H9 (cell line): Measurements from ENCODE around the gene PITPNB. TPM values are rescaled to one million over a fixed set of nuclear protein-coding genes. Genes with fewer than 3 reads are reported as not detected.

Experiments used
- DNase-seq: peaks from one replicate; pipeline ENCODE4 v3.0.0-alpha.2; 2017
- H2AFZ ChIP-seq: one replicate; pipeline ENCODE4 v1.6.1; 2013; ENCODE audit warnings: mild to moderate bottlenecking, low read length, control low read depth, moderate library complexity
- H2AK5ac ChIP-seq: 2 replicates; pipeline ENCODE4 v1.6.1; 2013; ENCODE audit warnings: low read length, control low read depth, mixed read lengths; ENCODE audit not compliant: insufficient read length
- H2BK120ac ChIP-seq: one replicate; pipeline ENCODE4 v1.6.1; 2013; ENCODE audit warnings: low read depth, mild to moderate bottlenecking, low read length, control low read depth, inconsistent platforms; ENCODE audit not compliant: poor library complexity, severe bottlenecking
- H2BK12ac ChIP-seq: 2 replicates; pipeline ENCODE4 v1.6.1; 2013; ENCODE audit warnings: low read length, control low read depth, mixed read lengths, low read depth; ENCODE audit not compliant: insufficient read length
- H2BK15ac ChIP-seq: 2 replicates; pipeline ENCODE4 v1.6.1; 2013; ENCODE audit warnings: low read depth, low read length, control low read depth
- H2BK20ac ChIP-seq: one replicate; pipeline ENCODE4 v1.6.1; 2013; ENCODE audit warnings: low read depth, mild to moderate bottlenecking, low read length, control low read depth, inconsistent platforms; ENCODE audit not compliant: poor library complexity, severe bottlenecking
- H2BK5ac ChIP-seq: 2 replicates; pipeline ENCODE4 v1.6.1; 2013; ENCODE audit warnings: low read length, control low read depth, mixed read lengths; ENCODE audit not compliant: insufficient read length
- H3K14ac ChIP-seq: 2 replicates; pipeline ENCODE4 v1.6.1; 2013; ENCODE audit warnings: low read length, control low read depth; ENCODE audit not compliant: insufficient read depth
- H3K18ac ChIP-seq: 2 replicates; pipeline ENCODE4 v1.6.1; 2013; ENCODE audit warnings: low read depth, mild to moderate bottlenecking, mixed read lengths, low read length, control low read depth; ENCODE audit not compliant: insufficient read length
- H3K23ac ChIP-seq: 2 replicates; pipeline ENCODE4 v1.6.1; 2013; ENCODE audit warnings: low read length, control low read depth, mixed read lengths, low read depth; ENCODE audit not compliant: insufficient read length
- H3K23me2 ChIP-seq: 2 replicates; pipeline ENCODE4 v1.6.1; 2013; ENCODE audit warnings: low read depth, mild to moderate bottlenecking, mixed read lengths, low read length, control low read depth; ENCODE audit not compliant: insufficient read length, poor library complexity, severe bottlenecking
- H3K27ac ChIP-seq: 2 replicates; pipeline ENCODE4 v1.5.1; 2013; ENCODE audit warnings: low read length, control low read depth, mixed read lengths, low read depth; ENCODE audit not compliant: insufficient read length
- H3K27me3 ChIP-seq: 2 replicates; pipeline ENCODE4 v1.6.1; 2013; ENCODE audit warnings: low read length, control low read depth, inconsistent platforms; ENCODE audit not compliant: insufficient read depth
- H3K4ac ChIP-seq: 2 replicates; pipeline ENCODE4 v1.6.1; 2013; ENCODE audit warnings: low read depth, mild to moderate bottlenecking, control low read depth, inconsistent platforms, low read length, moderate library complexity
- H3K4me1 ChIP-seq: 2 replicates; pipeline ENCODE4 v1.6.1; 2013; ENCODE audit warnings: low read length, control low read depth, inconsistent platforms; ENCODE audit not compliant: insufficient read depth
- H3K4me2 ChIP-seq: 2 replicates; pipeline ENCODE4 v1.6.1; 2013; ENCODE audit warnings: low read length, control low read depth, mixed read lengths; ENCODE audit not compliant: insufficient read length, insufficient read depth
- H3K56ac ChIP-seq: 2 replicates; pipeline ENCODE4 v1.6.1; 2013; ENCODE audit warnings: low read depth, mild to moderate bottlenecking, mixed read lengths, low read length, control low read depth; ENCODE audit not compliant: insufficient read length
- H3K79me1 ChIP-seq: 2 replicates; pipeline ENCODE4 v1.6.1; 2013; ENCODE audit warnings: low read depth, mild to moderate bottlenecking, moderate library complexity, low read length, control low read depth, inconsistent platforms; ENCODE audit not compliant: insufficient read depth, poor library complexity, severe bottlenecking
- H3K79me2 ChIP-seq: 2 replicates; pipeline ENCODE4 v1.6.1; 2013; ENCODE audit warnings: low read length, control low read depth, inconsistent platforms; ENCODE audit not compliant: insufficient read depth
- H3K9ac ChIP-seq: 2 replicates; pipeline ENCODE4 v1.6.1; 2013; ENCODE audit warnings: low read length, control low read depth, mixed read lengths; ENCODE audit not compliant: insufficient read length; ENCODE audit errors: extremely low read depth
- H3K9me3 ChIP-seq: one replicate; pipeline ENCODE4 v1.6.1; 2013; ENCODE audit warnings: low read depth, low read length, inconsistent platforms; ENCODE audit not compliant: control insufficient read depth
- H3T11ph ChIP-seq: one replicate; pipeline ENCODE4 v1.6.1; 2013; ENCODE audit warnings: mild to moderate bottlenecking, low read length, control low read depth, inconsistent platforms
- H4K20me1 ChIP-seq: one replicate; pipeline ENCODE4 v1.6.1; 2013; ENCODE audit not compliant: control insufficient read depth, insufficient read length, insufficient read depth
- H4K5ac ChIP-seq: 2 replicates; pipeline ENCODE4 v1.6.1; 2013; ENCODE audit warnings: low read depth, mild to moderate bottlenecking, mixed read lengths, low read length, control low read depth; ENCODE audit not compliant: insufficient read length
- H4K8ac ChIP-seq: replicated peaks from 2 replicates; pipeline ENCODE4 v1.6.1; 2013; ENCODE audit warnings: low read length, control low read depth, mixed read lengths, low read depth; ENCODE audit not compliant: insufficient read length
- H4K91ac ChIP-seq: 2 replicates; pipeline ENCODE4 v1.6.1; 2013; ENCODE audit warnings: low read depth, mild to moderate bottlenecking, moderate library complexity, mixed read lengths, low read length, control low read depth; ENCODE audit not compliant: insufficient read length
- H3K27ac Mint-ChIP-seq, 3 experiments: 2 replicates in 2 of 3; 3 replicates in 1 of 3; pipeline ENCODE4 v1.8.0; 2020 to 2021; ENCODE audit warnings: mixed read lengths in 3 of 3, mild to moderate bottlenecking in 1 of 3, moderate library complexity in 1 of 3
- H3K27me3 Mint-ChIP-seq: 2 replicates; pipeline ENCODE4 v1.8.0; 2021; ENCODE audit warnings: low read depth, mild to moderate bottlenecking, moderate library complexity, mixed read lengths
- H3K36me3 Mint-ChIP-seq, 3 experiments: 2 replicates in 2 of 3; 3 replicates in 1 of 3; pipeline ENCODE4 v1.8.0; 2020 to 2021; ENCODE audit warnings: low read depth in 3 of 3, mixed read lengths in 3 of 3; ENCODE audit not compliant: insufficient read depth in 1 of 3
- H3K4me1 Mint-ChIP-seq, 2 experiments: 2 replicates each; pipeline ENCODE4 v1.8.0; 2020; ENCODE audit warnings: mixed read lengths in 2 of 2
- H3K4me3 Mint-ChIP-seq, 2 experiments: 2 replicates in 1 of 2; 3 replicates in 1 of 2; pipeline ENCODE4 v1.8.0; 2020 to 2021; ENCODE audit warnings: mild to moderate bottlenecking in 2 of 2, mixed read lengths in 2 of 2, moderate library complexity in 1 of 2
- H3K9me3 Mint-ChIP-seq, 2 experiments: 2 replicates in 1 of 2; 3 replicates in 1 of 2; pipeline ENCODE4 v1.8.0; 2020; ENCODE audit warnings: mild to moderate bottlenecking in 2 of 2, mixed read lengths in 2 of 2, moderate library complexity in 1 of 2
- CTCF ChIP-seq: fragments of 200-600 bp; sonication (generic); conservative IDR thresholded peaks from 3 replicates; pipeline ENCODE4 v1.8.0; 2021; ENCODE audit warnings: antibody characterized with exemption, mild to moderate bottlenecking
- WGBS: extraction: QIAGEN DNeasy Blood & Tissue Kit; methylation state at CpG from one replicate; pipeline ENCODE4 v1.1.7; 2013; ENCODE audit warnings: missing lambda C conversion rate, low lambda C conversion rate, mixed read lengths; ENCODE audit not compliant: insufficient read length; ENCODE audit errors: extremely low coverage; 5-methylcytosine and 5-hydroxymethylcytosine counted together
- total RNA-seq: library from RNA; stranded (reverse); gene quantifications from 2 replicates; pipeline ENCODE4 v1.2.1, GENCODE V29; 2021

Gene PITPNB
- total RNA-seq, 1 experiment from 2014 or later: 106 TPM

GRCh38 chr22:27875951-27876350 is 43.1 kb downstream of the PITPNB start:
- peaks cover 3% of the 10 kb centered on the region for H3K79me1 ChIP-seq
- no peak overlapping the region for H4K8ac ChIP-seq
- no peak for DNase-seq
- WGBS: no CpG with 5 or more reads among the region's 2 CpGs
- H2BK15ac ChIP-seq: no peak overlapping the region
- H3K23me2 ChIP-seq: no peaks in the 10 kb centered on the region
- no peak overlapping the region for H3K4me3 Mint-ChIP-seq
- H2BK120ac ChIP-seq: no peak overlapping the region
- no peak overlapping the region for H3K18ac ChIP-seq
- H3K9me3 ChIP-seq: no peaks in the 10 kb centered on the region
- H3K14ac ChIP-seq: no peak overlapping the region
- H3K56ac ChIP-seq: no peak overlapping the region
- peak overlapping the region in 1 of 3 experiments; percentile 38; a peak in 1 of 7 replicates for H3K27ac Mint-ChIP-seq
- H2BK12ac ChIP-seq: no peak overlapping the region
- no peaks in the 10 kb centered on the region for H4K20me1 ChIP-seq
- no peak overlapping the region for H3T11ph ChIP-seq
- H3K9ac ChIP-seq: no peak overlapping the region
- H3K27me3 ChIP-seq: no peaks in the 10 kb centered on the region
- H3K4me1 Mint-ChIP-seq: peaks cover 15 to 30% of the 10 kb centered on the region in 2 experiments
- H3K27ac ChIP-seq: no peak overlapping the region
- H3K23ac ChIP-seq: no peak overlapping the region
- H3K27me3 Mint-ChIP-seq: no peaks in the 10 kb centered on the region
- H2BK5ac ChIP-seq: no peak overlapping the region
- no peak overlapping the region for H2BK20ac ChIP-seq
- H3K9me3 Mint-ChIP-seq: no peaks in the 10 kb centered on the region
- peaks cover 11 to 24% (median 16%) of the 10 kb centered on the region in 3 experiments; a peak in 6 of 7 replicates for H3K36me3 Mint-ChIP-seq
- H4K5ac ChIP-seq: no peak overlapping the region
- H3K4me1 ChIP-seq: no peaks in the 10 kb centered on the region; the same call in 1 of the 2 replicates
- no peak overlapping the region for H2AFZ ChIP-seq
- peaks cover 1% of the 10 kb centered on the region; the same call in 1 of the 2 replicates for H3K79me2 ChIP-seq
- H4K91ac ChIP-seq: no peak overlapping the region
- TF ChIP-seq CTCF: no peak
- H3K4me2 ChIP-seq: no peak overlapping the region
- H2AK5ac ChIP-seq: no peak overlapping the region
- H3K4ac ChIP-seq: no peak overlapping the region
